Measurements from ENCODE around the gene SPEG.

DNA sequence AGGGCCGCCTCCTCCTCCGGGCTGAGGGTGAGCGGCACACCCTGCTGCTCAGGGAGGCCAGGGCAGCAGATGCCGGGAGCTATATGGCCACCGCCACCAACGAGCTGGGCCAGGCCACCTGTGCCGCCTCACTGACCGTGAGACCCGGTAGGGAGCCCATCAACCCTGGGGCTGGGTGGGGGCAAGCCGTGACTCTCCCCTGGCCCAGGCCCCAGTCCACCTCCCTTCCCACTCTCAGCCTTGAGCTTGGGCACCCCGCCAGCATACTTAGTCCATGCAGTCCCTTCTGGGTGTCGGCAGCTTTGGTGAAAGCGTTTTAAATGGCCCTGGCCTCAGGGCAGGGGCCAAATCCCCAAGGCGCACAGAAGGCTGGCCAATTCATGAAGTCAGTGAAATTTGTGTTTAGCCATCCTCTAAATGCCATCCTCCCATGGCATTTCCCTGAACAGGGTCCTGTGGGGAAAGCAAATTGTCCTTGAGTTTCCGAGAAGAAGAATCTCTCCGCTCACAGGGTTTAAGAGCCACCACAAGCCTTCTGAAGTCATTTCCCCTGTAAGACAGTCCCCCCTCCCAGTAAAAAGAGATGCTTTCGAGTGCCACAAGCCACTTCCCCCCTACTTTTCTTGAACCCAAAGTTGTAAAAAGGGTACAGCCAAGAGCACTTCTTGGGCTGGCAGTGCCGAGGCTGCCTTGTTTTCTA is 17.2 kb downstream of the SPEG start:
- TF ChIP-seq, protein P1, sequence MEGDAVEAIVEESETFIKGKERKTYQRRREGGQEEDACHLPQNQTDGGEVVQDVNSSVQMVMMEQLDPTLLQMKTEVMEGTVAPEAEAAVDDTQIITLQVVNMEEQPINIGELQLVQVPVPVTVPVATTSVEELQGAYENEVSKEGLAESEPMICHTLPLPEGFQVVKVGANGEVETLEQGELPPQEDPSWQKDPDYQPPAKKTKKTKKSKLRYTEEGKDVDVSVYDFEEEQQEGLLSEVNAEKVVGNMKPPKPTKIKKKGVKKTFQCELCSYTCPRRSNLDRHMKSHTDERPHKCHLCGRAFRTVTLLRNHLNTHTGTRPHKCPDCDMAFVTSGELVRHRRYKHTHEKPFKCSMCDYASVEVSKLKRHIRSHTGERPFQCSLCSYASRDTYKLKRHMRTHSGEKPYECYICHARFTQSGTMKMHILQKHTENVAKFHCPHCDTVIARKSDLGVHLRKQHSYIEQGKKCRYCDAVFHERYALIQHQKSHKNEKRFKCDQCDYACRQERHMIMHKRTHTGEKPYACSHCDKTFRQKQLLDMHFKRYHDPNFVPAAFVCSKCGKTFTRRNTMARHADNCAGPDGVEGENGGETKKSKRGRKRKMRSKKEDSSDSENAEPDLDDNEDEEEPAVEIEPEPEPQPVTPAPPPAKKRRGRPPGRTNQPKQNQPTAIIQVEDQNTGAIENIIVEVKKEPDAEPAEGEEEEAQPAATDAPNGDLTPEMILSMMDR (IDR thresholded peaks at IDR 0.05; ENCODE audit: low read length) = no peak
- no peak for TF ChIP-seq EZH2 (IDR thresholded peaks at IDR 0.05; ENCODE audit: borderline replicate concordance, low read length)

Measured in OCI-LY1 (cell line).